GM19043 (cell line): Measurements from ENCODE around the gene CISD2.
"Not testable (repeated sequence)": the region's sequence is repeated elsewhere in the genome, so short reads cannot be mapped to it uniquely, and the experiment has no call there.

ENCODE experiments used
- ATAC-seq: cut with Tn5 transposase; IDR thresholded peaks from one replicate; pipeline ENCODE4 v1.9.1; 2021; ENCODE audit warnings: low read depth; ENCODE audit not compliant: unreplicated experiment

Gene CISD2

DNA sequence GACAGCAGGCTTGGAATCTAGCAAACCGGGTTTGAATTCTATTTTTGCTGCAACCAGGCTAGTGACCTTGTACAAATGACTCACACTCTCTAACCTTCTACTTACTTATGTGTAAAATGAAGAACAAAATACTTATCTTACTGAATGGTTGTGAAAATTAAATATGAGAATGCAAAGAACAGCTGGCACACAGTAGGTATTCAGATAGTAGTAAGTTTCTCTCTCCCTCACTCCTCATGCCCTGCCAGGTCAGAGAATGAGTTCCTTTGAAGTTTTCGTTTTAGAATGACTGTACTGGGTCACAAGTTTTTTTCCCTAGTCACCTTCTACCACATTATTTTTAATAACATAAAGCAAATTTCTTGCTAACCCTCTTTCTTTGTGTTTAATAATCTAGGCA, 33.0 kb downstream of the CISD2 start:
- no peak for ATAC-seq

DNA sequence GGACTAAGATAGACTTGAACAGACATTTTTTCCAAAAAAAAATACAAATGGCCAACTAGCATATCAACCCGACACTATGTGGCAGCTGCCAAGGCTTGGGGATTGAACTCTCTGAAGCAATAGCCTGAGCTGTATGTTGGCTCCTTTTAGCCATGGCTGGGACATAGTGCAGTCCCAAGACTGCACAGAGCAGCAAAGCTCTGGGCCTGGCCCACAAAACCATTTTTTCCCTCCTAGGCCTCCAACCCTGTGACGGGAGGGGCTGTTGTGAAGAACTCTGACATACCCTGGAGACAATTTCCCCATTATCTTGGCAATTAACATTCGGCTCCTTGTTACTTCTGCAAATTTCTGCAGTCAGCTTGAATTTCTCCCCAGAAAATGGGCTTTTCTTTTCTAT, 50.1 kb downstream of the CISD2 start:
- ATAC-seq = no peak

DNA sequence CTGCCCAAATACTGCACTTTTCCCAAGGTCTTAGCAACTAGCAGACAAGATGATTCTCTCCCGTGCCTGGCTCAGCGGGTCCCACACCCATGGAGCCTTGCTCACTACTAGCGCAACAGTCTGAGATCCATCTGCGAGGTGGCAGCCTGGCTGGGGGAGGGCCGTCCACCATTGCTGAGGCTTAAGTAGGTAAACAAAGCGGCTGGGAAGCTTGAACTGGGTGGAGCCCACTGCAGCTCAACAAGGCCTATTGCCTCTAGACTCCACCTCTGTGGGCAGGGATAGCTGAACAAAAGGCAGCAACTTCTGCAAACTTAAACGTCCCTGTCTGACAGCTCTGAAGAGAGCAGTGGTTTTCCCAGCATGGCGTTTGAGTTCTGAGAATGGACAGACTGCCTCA, 50.9 kb downstream of the CISD2 start:
- not testable (repeated sequence) for ATAC-seq

DNA sequence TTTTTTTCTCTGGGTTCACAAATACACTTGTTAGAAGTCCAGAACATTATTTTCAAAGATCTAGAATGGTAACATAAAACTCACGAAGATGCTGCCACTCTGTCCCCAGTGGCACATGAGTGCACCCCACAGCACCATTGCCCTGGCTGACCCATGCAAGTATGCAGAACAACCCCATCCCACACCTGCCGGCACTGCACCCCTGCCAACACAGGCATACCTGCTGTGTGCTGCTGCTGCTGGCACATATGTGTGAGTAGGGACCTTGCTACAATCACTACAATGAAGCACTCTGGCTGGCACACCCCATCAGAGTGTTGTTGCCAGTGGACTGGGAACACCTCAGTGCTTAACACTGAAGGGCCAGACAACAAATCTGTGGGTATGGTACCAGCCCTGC, 66.9 kb downstream of the CISD2 start:
- ATAC-seq = no peak

DNA sequence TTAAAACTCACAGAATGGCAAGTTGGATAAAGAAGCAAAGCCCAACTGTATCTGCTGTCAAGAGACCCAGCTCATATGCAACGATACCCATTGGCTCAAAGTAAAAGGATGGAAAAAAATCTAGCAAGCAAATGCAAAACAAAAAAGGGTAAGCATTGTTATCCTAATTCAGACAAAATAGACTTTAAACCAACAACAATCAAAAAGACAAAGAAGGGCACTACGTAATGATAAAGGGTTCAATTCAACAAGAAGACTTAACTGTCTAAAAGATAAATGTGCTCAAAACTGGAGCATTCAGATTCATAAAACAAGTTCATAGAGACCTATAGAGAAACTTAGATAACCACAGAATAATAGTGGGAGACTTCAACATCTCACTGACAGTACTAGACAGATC, 69.3 kb downstream of the CISD2 start:
- not testable (repeated sequence) for ATAC-seq
